HG02884 (cell line): ENCODE measurements around the gene DEFB125.
"Not testable (repeated sequence)": the region's sequence is repeated elsewhere in the genome, so short reads cannot be mapped to it uniquely, and the experiment has no call there.

Experiments used
- ATAC-seq: cut with Tn5 transposase; IDR thresholded peaks from one replicate; pipeline ENCODE4 v1.9.1; 2021; ENCODE audit warnings: mild to moderate bottlenecking, moderate library complexity; ENCODE audit not compliant: unreplicated experiment

Gene DEFB125

GRCh38 chr20:87401-87800 is at the start of gene DEFB125:
DEFB125 (plus strand) TSS chr20:87672; CDS start chr20:87710, 38 bp downstream.
- ATAC-seq, result no peak

- no peak for ATAC-seq
These were observed 27.2 kb upstream of the DEFB125 start for GRCh38 chr20:60035-60918.

- no peak for ATAC-seq
These were observed 26.2 kb upstream of the DEFB125 start for GRCh38 chr20:61230-61629.

- no peak for ATAC-seq
These were observed 25.7 kb upstream of the DEFB125 start for GRCh38 chr20:61757-62156.

- no peak for ATAC-seq
These were observed 25.0 kb upstream of the DEFB125 start for GRCh38 chr20:62487-62886.

- ATAC-seq, result no peak
These were observed 23.4 kb upstream of the DEFB125 start for GRCh38 chr20:64026-64603.

- ATAC-seq, result no peak
These were observed 22.6 kb upstream of the DEFB125 start for GRCh38 chr20:64766-65322.

- no peak for ATAC-seq
These were observed 10.2 kb upstream of the DEFB125 start for GRCh38 chr20:77231-77630.

- no peak for ATAC-seq
These were observed 9.1 kb upstream of the DEFB125 start for GRCh38 chr20:78338-78737.

- no peak for ATAC-seq
These were observed 7.9 kb upstream of the DEFB125 start for GRCh38 chr20:79565-79964.

- no peak for ATAC-seq
These were observed 3.2 kb downstream of the DEFB125 start for GRCh38 chr20:90651-91050.

- no peak for ATAC-seq
These were observed 6.2 kb downstream of the DEFB125 start for GRCh38 chr20:93641-94040.

GRCh38 chr20:95215-95614 is 7.7 kb downstream of the DEFB125 start:
- ATAC-seq, result no peak

GRCh38 chr20:97691-98090 is 10.2 kb downstream of the DEFB125 start:
- ATAC-seq, result not testable (repeated sequence)

- no peak for ATAC-seq
These were observed 14.5 kb downstream of the DEFB125 start for GRCh38 chr20:101975-102374.

- ATAC-seq, result no peak
These were observed 16.0 kb downstream of the DEFB125 start for GRCh38 chr20:103456-103855.

GRCh38 chr20:112396-112795 is 24.9 kb downstream of the DEFB125 start:
- no peak for ATAC-seq

GRCh38 chr20:117518-117917 is 30.0 kb downstream of the DEFB125 start:
- ATAC-seq, result no peak

- ATAC-seq, result not testable (repeated sequence)
These were observed 42.4 kb downstream of the DEFB125 start for GRCh38 chr20:129786-130323.

- no peak for ATAC-seq
These were observed 50.4 kb downstream of the DEFB125 start for GRCh38 chr20:137668-138490.

- ATAC-seq, result no peak
These were observed 54.8 kb downstream of the DEFB125 start, which contains the start of gene DEFB126 for GRCh38 chr20:142290-142689. DEFB126 (plus strand) TSS chr20:142590; CDS start chr20:142629, 39 bp downstream.
